Neuronal stem cell (in vitro differentiated cells): ENCODE measurements around the gene LCN10.
A peak's percentile ranks its signal among the peaks of the same experiment; 100 is the strongest.
"Not testable (repeated sequence)": the region's sequence is repeated elsewhere in the genome, so short reads cannot be mapped to it uniquely, and the experiment has no call there.

Source experiments
- DNase-seq: peaks from one replicate; pipeline ENCODE4 v3.0.0-alpha.2; 2013; ENCODE audit warnings: low spot score
- H2AFZ ChIP-seq: one replicate; pipeline ENCODE4 v1.6.1; 2013; ENCODE audit warnings: mild to moderate bottlenecking, low read length, inconsistent platforms
- H2AK5ac ChIP-seq: 2 replicates; pipeline ENCODE4 v1.6.1; 2013; ENCODE audit warnings: low read depth, mild to moderate bottlenecking, inconsistent platforms, low read length, moderate library complexity, mixed read lengths
- H2BK120ac ChIP-seq: 2 replicates; pipeline ENCODE4 v1.6.1; 2013; ENCODE audit warnings: low read depth, mild to moderate bottlenecking, inconsistent platforms, low read length, moderate library complexity, mixed read lengths
- H2BK12ac ChIP-seq: one replicate; pipeline ENCODE4 v1.6.1; 2013; ENCODE audit warnings: low read length, inconsistent platforms
- H2BK15ac ChIP-seq: 2 replicates; pipeline ENCODE4 v1.6.1; 2013; ENCODE audit warnings: mild to moderate bottlenecking, low read length, inconsistent platforms, mixed read lengths
- H2BK5ac ChIP-seq: one replicate; pipeline ENCODE4 v1.6.1; 2013; ENCODE audit warnings: inconsistent platforms, mild to moderate bottlenecking, low read length, moderate library complexity
- H3K14ac ChIP-seq: one replicate; pipeline ENCODE4 v1.6.1; 2013; ENCODE audit warnings: low read length, inconsistent platforms
- H3K18ac ChIP-seq: 2 replicates; pipeline ENCODE4 v1.6.1; 2013; ENCODE audit warnings: low read length, inconsistent platforms
- H3K23ac ChIP-seq: 2 replicates; pipeline ENCODE4 v1.6.1; 2013; ENCODE audit warnings: low read depth, mild to moderate bottlenecking, mixed read lengths, low read length, inconsistent platforms; ENCODE audit not compliant: poor library complexity
- H3K27ac ChIP-seq: replicated peaks from 3 replicates; pipeline ENCODE4 v1.5.1; 2013; ENCODE audit warnings: low read length, inconsistent platforms
- H3K27me3 ChIP-seq, 3 experiments: 2 replicates each; pipeline ENCODE4 v1.6.1; 2013; ENCODE audit warnings: low read length in 3 of 3, mild to moderate bottlenecking in 2 of 3, inconsistent platforms in 1 of 3, low read depth in 1 of 3, mixed read lengths in 1 of 3, moderate library complexity in 1 of 3; ENCODE audit not compliant: control insufficient read depth in 3 of 3, insufficient read depth in 3 of 3
- H3K36me3 ChIP-seq, 2 donors: replicated peaks in 1 of 2; 2 replicates each; pipeline ENCODE4 v1.6.1; 2013; ENCODE audit warnings: low read length in 2 of 2; ENCODE audit not compliant: control insufficient read depth in 2 of 2, insufficient read depth in 2 of 2
- H3K4ac ChIP-seq: 2 replicates; pipeline ENCODE4 v1.6.1; 2013; ENCODE audit warnings: inconsistent platforms, mild to moderate bottlenecking, low read length, moderate library complexity
- H3K4me1 ChIP-seq, 2 donors: 1 replicate in 1 of 2; 2 replicates in 1 of 2; pipeline ENCODE4 v1.6.1; 2013; ENCODE audit warnings: low read length in 2 of 2, low read depth in 1 of 2; ENCODE audit not compliant: control insufficient read depth in 2 of 2, insufficient read depth in 1 of 2
- H3K4me2 ChIP-seq: one replicate; pipeline ENCODE4 v1.6.1; 2013; ENCODE audit warnings: mild to moderate bottlenecking, low read length, inconsistent platforms; ENCODE audit not compliant: insufficient read depth, poor library complexity, severe bottlenecking
- H3K4me3 ChIP-seq, 2 donors: 2 replicates each; pipeline ENCODE4 v1.5.1; 2013; ENCODE audit warnings: low read length in 2 of 2, mild to moderate bottlenecking in 2 of 2, inconsistent platforms in 1 of 2, moderate library complexity in 1 of 2
- H3K79me1 ChIP-seq: one replicate; pipeline ENCODE4 v1.6.1; 2013; ENCODE audit warnings: low read depth, mild to moderate bottlenecking, inconsistent platforms, low read length, moderate library complexity
- H3K9ac ChIP-seq: one replicate; pipeline ENCODE4 v1.6.1; 2013; ENCODE audit warnings: mild to moderate bottlenecking, low read depth, low read length, inconsistent platforms; ENCODE audit not compliant: poor library complexity
- H3K9me3 ChIP-seq, 2 donors: replicated peaks in 1 of 2; 2 replicates each; pipeline versions ENCODE3 to v1.6.1; 2013; ENCODE audit warnings: low read length in 2 of 2, mild to moderate bottlenecking in 2 of 2, inconsistent platforms in 1 of 2, low read depth in 1 of 2, mixed read lengths in 1 of 2, moderate library complexity in 1 of 2; ENCODE audit not compliant: control insufficient read depth in 2 of 2, insufficient read depth in 1 of 2
- H4K8ac ChIP-seq: one replicate; pipeline ENCODE4 v1.6.1; 2013; ENCODE audit warnings: low read depth, mild to moderate bottlenecking, inconsistent platforms, low read length, moderate library complexity
- H4K91ac ChIP-seq: one replicate; pipeline ENCODE4 v1.6.1; 2013; ENCODE audit warnings: low read length, low read depth, mild to moderate bottlenecking, inconsistent platforms; ENCODE audit not compliant: poor library complexity
- WGBS, 2 donors: extraction: QIAGEN DNeasy Blood & Tissue Kit; methylation state at CpG; one replicate each; pipeline ENCODE4 v1.1.7; 2013; ENCODE audit warnings: missing lambda C conversion rate in 2 of 2, mixed read lengths in 1 of 2; ENCODE audit not compliant: insufficient read length in 2 of 2, insufficient replicate concordance in 1 of 2; ENCODE audit errors: extremely low coverage in 2 of 2; 5-methylcytosine and 5-hydroxymethylcytosine counted together

LCN10 gene

GRCh38 chr9:136756134-136756438 is 13.3 kb upstream of the LCN10 start:
- H4K8ac ChIP-seq = no peak overlapping the region
- H3K18ac ChIP-seq = no peak overlapping the region
- no peak overlapping the region for H3K4ac ChIP-seq
- H3K4me2 ChIP-seq = no peak overlapping the region
- H2AK5ac ChIP-seq = peak overlapping the region; percentile 8
- H3K23ac ChIP-seq = no peak overlapping the region
- no peaks in the 10 kb centered on the region for H3K79me1 ChIP-seq
- no peak overlapping the region for H2BK5ac ChIP-seq
- no peak for DNase-seq
- no peak overlapping the region for H2AFZ ChIP-seq
- no peak overlapping the region for H2BK12ac ChIP-seq
- H3K27me3 ChIP-seq = peaks cover 0 to 2% (median 0%) of the 10 kb centered on the region in 3 experiments
- H2BK15ac ChIP-seq = no peak overlapping the region
- H3K27ac ChIP-seq = no peak overlapping the region
- no peak overlapping the region for H3K4me3 ChIP-seq
- no CpG with 5 or more reads among the region's 4 CpGs for WGBS, 2 donors
- H3K4me1 ChIP-seq = peaks cover 1 to 8% of the 10 kb centered on the region in 2 donors
- no peak overlapping the region for H4K91ac ChIP-seq
- H3K9ac ChIP-seq = no peak overlapping the region
- no peak overlapping the region for H2BK120ac ChIP-seq
- no peaks in the 10 kb centered on the region for H3K36me3 ChIP-seq
- no peak overlapping the region for H3K14ac ChIP-seq
- peaks cover 0 to 5% of the 10 kb centered on the region in 2 donors for H3K9me3 ChIP-seq

- peak overlapping the region; percentile 67 for H2BK15ac ChIP-seq
- H4K8ac ChIP-seq, H3K4ac ChIP-seq, H3K27ac ChIP-seq, H3K14ac ChIP-seq, H3K36me3 ChIP-seq, H2BK120ac ChIP-seq, H4K91ac ChIP-seq, H3K4me1 ChIP-seq, H3K4me3 ChIP-seq, H3K79me1 ChIP-seq, H3K9ac ChIP-seq, H3K23ac ChIP-seq, H3K9me3 ChIP-seq, DNase-seq, H3K27me3 ChIP-seq, H3K4me2 ChIP-seq: not testable (repeated sequence)
- H2BK12ac ChIP-seq = peak overlapping the region; percentile 7
- H2AFZ ChIP-seq = peak overlapping the region; percentile 66
- H2AK5ac ChIP-seq = peak overlapping the region; percentile 93
- no CpG with 5 or more reads among the region's 22 CpGs for WGBS, 2 donors
- H3K18ac ChIP-seq = peak overlapping the region; percentile 60
- H2BK5ac ChIP-seq = peak overlapping the region; percentile 32
Observed at GRCh38 chr9:136755302-136756133, 12.8 kb upstream of the LCN10 start.

GRCh38 chr9:136754626-136755301 is 12.0 kb upstream of the LCN10 start:
- H2AK5ac ChIP-seq = peak overlapping the region; percentile 93
- DNase-seq = no peak
- H4K8ac ChIP-seq = no peak overlapping the region
- H3K18ac ChIP-seq = peak overlapping the region; percentile 60
- no CpG with 5 or more reads among the region's 24 CpGs for WGBS, 2 donors
- H3K27me3 ChIP-seq = peaks cover 0 to 2% (median 0%) of the 10 kb centered on the region in 3 experiments
- no peak overlapping the region for H3K4me3 ChIP-seq
- H3K9ac ChIP-seq = peak overlapping the region; percentile 60
- no peak overlapping the region for H2BK120ac ChIP-seq
- peak overlapping the region; percentile 43 for H3K23ac ChIP-seq
- H3K4me2 ChIP-seq = no peak overlapping the region
- no peaks in the 10 kb centered on the region for H3K79me1 ChIP-seq
- peak overlapping the region; percentile 67 for H2BK15ac ChIP-seq
- peaks cover 0 to 4% of the 10 kb centered on the region in 2 donors for H3K4me1 ChIP-seq
- peak overlapping the region; percentile 66 for H2AFZ ChIP-seq
- no peaks in the 10 kb centered on the region for H3K36me3 ChIP-seq
- H3K9me3 ChIP-seq = peaks cover 0 to 7% of the 10 kb centered on the region in 2 donors
- no peak overlapping the region for H4K91ac ChIP-seq
- peak overlapping the region; percentile 7 for H2BK12ac ChIP-seq
- H3K14ac ChIP-seq = no peak overlapping the region
- H3K4ac ChIP-seq = no peak overlapping the region
- H3K27ac ChIP-seq = no peak overlapping the region
- peak overlapping the region; percentile 32 for H2BK5ac ChIP-seq

- WGBS, 2 donors = no CpG with 5 or more reads among the region's 17 CpGs
- no peak overlapping the region for H3K27ac ChIP-seq
- no peak overlapping the region for H3K4me3 ChIP-seq
- H3K23ac ChIP-seq = no peak overlapping the region
- no peak overlapping the region for H2AFZ ChIP-seq
- H3K9me3 ChIP-seq = peaks cover 0 to 7% of the 10 kb centered on the region in 2 donors
- no peak overlapping the region for H3K4me2 ChIP-seq
- no peaks in the 10 kb centered on the region for H3K4me1 ChIP-seq
- H3K14ac ChIP-seq = peak overlapping the region; percentile 94
- peak overlapping the region; percentile 96 for H2AK5ac ChIP-seq
- no peak overlapping the region for H4K8ac ChIP-seq
- H3K18ac ChIP-seq = peak overlapping the region; percentile 38
- no peak overlapping the region for H4K91ac ChIP-seq
- H3K79me1 ChIP-seq = no peaks in the 10 kb centered on the region
- DNase-seq = no peak
- peak overlapping the region; percentile 91 for H2BK120ac ChIP-seq
- H3K9ac ChIP-seq = no peak overlapping the region
- H2BK12ac ChIP-seq = peak overlapping the region; percentile 94
- H3K27me3 ChIP-seq = peaks cover 0 to 5% (median 0%) of the 10 kb centered on the region in 3 experiments
- H3K4ac ChIP-seq = no peak overlapping the region
- no peak overlapping the region for H2BK5ac ChIP-seq
- H2BK15ac ChIP-seq = peak overlapping the region; percentile 67
- H3K36me3 ChIP-seq = no peaks in the 10 kb centered on the region
Observed at GRCh38 chr9:136754059-136754572, 11.4 kb upstream of the LCN10 start.
